Measurements from ENCODE around the gene INPP5J.

DNA sequence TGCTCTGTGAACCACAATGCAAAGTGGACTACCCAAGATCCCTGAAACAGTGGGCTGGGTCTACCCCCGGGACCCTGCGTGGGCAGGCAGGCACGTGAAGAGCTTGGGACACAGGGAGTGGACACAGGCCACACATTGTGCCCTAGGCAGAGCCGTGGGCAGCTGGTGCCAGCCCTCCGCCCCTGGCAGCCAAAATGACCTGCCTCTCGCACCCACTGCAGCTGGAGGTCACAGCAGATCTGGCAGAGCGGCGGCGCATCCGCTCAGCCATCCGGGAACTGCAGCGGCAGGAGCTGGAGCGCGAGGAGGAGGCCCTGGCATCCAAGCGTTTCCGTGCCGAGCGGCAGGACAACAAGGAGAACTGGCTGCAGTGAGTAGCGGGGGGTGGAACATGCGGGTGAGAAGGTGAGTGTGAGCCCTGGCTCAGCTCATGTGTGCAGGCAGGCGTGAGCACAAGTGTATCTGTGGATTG is 35.0 kb upstream of the INPP5J start:
- TF ChIP-seq POLR2A (IDR thresholded peaks at IDR 0.05): no peak
- TF ChIP-seq, protein P1, sequence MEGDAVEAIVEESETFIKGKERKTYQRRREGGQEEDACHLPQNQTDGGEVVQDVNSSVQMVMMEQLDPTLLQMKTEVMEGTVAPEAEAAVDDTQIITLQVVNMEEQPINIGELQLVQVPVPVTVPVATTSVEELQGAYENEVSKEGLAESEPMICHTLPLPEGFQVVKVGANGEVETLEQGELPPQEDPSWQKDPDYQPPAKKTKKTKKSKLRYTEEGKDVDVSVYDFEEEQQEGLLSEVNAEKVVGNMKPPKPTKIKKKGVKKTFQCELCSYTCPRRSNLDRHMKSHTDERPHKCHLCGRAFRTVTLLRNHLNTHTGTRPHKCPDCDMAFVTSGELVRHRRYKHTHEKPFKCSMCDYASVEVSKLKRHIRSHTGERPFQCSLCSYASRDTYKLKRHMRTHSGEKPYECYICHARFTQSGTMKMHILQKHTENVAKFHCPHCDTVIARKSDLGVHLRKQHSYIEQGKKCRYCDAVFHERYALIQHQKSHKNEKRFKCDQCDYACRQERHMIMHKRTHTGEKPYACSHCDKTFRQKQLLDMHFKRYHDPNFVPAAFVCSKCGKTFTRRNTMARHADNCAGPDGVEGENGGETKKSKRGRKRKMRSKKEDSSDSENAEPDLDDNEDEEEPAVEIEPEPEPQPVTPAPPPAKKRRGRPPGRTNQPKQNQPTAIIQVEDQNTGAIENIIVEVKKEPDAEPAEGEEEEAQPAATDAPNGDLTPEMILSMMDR (IDR thresholded peaks at IDR 0.05): no peak

All from testis (tissue), 2 donors.